GM08714 (cell line): ENCODE data around the gene RNF220.

Source experiments
- H3K4me3 ChIP-seq: fragments of 200-500 bp; sonication (Bioruptor generic); 2 replicates; pipeline ENCODE4 v1.5.1; 2014; ENCODE audit warnings: mild to moderate bottlenecking, low read length, inconsistent platforms
- ZNF274 ChIP-seq: IDR thresholded peaks from 2 replicates; pipeline ENCODE4 v1.6.1; 2012; ENCODE audit warnings: mild to moderate bottlenecking, low read depth, low read length

The RNF220 gene

DNA sequence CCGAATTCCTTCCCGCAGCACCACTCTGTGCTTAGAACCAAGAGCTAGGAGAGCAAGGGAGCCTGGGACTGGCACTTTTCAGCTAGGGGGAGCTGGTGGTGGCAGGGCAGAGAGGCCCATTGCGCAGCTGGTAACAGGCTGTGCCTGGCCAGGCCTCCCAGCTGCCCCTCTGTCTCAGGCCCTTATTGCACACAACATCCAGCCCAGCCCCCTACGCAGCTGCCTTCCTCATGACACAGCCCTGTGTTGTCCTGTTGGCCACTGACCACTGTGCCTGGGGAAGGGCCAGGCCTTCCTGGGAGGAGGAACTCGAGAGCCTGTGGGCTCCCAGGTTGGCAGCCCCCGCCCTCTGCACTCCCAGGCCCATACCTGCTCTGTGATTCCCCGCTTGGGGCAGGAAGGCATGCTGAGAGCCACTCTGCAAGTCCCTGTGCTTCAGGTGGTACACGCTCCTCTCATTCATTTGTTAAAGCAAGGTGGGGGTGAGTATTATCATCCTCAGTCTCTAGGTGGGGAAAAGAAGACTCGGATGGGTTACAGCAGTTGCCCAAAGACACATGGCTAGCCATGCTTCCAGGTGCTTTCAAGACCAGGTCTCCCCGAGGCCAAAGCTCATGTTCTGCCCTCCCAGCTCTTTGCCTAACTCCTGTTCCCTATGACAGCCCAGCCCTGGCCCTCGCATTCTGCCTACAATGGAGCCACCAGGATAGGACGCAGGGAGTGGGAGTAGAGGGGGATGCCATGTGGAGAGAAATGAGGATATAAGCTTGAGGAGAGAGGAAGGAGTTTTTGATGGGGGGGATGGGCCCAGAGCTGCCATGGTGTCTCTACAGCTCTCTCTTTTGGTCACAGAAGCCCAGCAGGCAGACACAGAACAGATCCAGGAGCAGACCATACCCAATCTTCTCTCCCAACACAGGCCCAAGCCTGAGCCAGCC, 187.4 kb downstream of the RNF220 start:
- H3K4me3 ChIP-seq = no peak overlapping the region
- TF ChIP-seq ZNF274 = no peak

GRCh38 chr1:44594353-44594752, 189.3 kb downstream of the RNF220 start:
- no peak overlapping the region for H3K4me3 ChIP-seq
- no peak for TF ChIP-seq ZNF274

DNA sequence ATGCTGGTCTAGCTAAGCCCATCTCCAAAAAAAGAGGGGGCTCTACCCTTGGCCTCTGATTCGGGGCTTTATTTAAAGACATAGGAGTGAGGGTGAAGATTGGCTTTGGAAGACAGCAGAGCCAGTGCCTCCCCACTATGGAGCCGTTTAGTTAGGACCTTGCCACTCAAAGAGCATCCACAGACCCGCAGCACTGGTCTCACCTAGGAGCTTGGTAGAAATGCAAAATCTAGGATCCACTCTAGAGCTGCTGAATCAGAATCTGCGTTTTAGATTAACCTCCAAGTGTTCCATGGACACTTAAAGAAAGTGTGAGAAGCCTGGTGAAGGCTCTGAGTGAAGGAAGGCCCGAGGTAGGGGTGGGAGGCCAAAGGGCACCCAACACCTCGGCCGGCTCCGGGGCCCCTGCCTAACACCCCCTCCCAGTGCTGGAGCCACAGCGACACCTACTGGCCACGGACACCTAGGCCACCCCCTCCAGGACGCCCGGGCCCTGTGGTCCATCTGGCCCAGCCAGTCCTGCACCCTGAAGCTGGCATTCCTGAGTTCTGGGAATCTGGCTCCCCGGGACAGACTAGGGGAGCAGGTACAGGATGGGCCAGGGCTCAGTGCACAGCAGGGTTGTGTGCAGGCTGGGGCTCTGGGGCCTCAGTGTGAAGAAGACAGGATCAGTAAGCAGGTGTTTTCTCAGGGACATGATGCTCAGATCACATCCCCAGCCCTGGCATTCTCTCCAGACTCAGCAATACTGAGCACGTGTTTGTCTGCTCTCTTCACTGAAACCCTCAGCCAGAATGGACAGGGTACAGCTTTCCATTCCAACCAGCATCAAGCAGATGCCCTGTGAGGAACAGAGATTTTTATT, 190.0 kb downstream of the RNF220 start:
- H3K4me3 ChIP-seq = no peak overlapping the region
- TF ChIP-seq ZNF274 = no peak

DNA sequence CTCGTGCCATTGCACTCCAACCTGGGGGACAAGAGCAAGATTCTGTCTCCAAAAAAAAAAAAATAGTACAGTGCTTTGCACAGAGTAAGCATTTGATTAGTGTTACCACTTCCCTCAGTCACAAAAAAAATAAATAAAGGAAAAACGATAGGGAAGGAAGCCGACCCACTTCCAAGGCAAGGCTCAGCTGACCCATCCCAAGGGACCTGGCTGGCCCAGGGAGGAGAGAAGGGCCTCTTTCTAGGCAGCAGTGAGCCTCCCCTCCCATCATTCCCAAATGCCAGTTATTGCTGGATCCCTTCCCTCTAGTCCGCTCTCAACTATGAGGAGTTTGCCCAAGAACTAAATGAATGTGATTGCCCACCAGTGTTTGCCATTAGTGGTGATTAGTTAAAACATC, 191.5 kb downstream of the RNF220 start:
- no peak overlapping the region for H3K4me3 ChIP-seq
- no peak for TF ChIP-seq ZNF274

DNA sequence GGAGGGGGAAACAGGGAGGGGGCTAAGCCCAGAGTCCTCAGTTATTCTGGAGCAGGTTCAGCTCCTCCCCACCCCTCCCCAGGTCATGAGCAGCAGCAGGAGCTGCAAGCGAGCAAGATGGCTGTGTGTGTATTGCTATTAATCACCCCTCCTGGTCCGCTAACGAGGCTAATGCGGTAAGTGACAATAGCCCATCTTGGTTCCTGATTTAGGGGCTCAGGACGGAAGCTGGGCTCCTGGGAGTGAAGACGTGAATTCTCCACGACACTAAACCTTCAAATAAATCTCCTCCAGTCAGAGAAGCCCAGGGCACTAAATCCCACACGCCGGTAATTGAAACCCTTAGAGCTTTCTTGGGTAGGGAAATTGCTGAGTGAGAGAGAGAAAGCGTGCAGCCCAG, 193.1 kb downstream of the RNF220 start:
- no peak overlapping the region for H3K4me3 ChIP-seq
- TF ChIP-seq ZNF274 = no peak

- no peak for TF ChIP-seq ZNF274
- H3K4me3 ChIP-seq = no peak overlapping the region
Measured at GRCh38 chr1:44602634-44603628, 197.9 kb downstream of the RNF220 start.

- TF ChIP-seq ZNF274 = no peak
- H3K4me3 ChIP-seq = no peak overlapping the region
Measured at GRCh38 chr1:44603718-44604117, 198.7 kb downstream of the RNF220 start.

DNA sequence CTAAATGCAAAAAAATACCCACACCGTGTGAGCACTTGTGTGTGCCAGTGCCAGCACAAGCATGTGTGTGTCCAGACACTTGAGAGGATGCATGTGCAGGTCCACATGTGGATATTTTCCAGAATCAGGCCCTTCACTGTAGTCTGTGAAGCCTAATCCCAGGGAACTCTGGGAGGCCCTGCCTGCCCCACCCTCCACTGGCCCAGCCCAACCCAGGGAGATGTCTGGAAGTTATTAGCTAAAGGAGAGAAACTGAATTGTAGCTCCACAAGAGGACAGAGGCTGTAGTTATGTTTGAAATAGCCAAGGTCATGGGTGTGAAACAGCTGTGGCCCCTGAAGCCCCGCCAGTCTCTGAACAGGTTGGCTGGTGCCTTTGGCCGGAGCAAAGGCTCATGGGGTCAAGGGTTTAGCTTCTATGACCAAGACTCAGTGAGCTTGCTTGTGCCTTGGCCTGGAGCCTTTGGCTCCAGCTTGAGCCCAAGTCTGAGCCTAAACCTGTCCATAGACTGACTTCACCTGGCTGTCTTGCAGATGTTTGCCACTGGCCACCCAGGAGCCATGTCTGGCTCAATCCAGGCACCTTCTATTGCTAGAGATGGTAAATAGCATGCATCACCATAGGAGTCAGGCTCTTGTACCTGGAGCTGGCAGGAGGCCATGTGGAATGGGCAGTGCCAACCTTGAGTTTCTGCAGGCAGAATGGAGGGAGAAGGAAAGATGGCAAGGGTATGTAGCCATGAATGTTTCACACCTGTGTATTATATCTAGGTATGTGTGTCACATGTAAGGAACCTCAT, 199.3 kb downstream of the RNF220 start:
- TF ChIP-seq ZNF274 = no peak
- H3K4me3 ChIP-seq = no peak overlapping the region

- TF ChIP-seq ZNF274 = no peak
Measured at GRCh38 chr1:44605914-44606615, 201.0 kb downstream of the RNF220 start.

DNA sequence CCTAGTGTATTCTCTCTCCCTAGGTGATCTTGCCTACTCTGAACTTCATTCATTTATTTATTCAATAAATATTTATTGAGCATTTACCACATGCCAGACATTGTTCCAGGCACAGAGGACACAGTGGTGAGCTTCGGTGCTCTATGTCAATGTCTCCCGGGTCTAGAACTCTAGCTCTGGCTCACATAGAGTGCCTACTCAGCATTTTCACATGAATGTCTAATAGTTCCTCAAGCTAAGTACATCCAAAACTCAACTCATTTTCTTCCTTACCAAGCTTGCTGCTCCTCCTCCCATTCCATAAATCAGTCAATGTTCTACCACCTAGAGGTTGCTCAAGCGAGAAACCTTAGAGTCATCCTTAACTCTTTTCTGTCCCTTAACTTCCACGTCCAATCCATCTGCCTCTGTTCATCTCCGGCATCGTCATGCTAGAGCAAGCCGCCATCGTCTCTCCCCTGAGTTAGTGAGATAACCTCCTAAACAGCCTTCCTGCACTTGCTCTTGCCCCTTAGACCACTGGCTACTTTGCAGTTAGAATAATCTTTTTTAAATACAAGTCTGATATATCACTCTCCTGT, 201.7 kb downstream of the RNF220 start:
- TF ChIP-seq ZNF274 = no peak
- no peak overlapping the region for H3K4me3 ChIP-seq

More at GRCh38 chr1:44605914-44606615, 201.0 kb downstream of the RNF220 start:
- no peak overlapping the region for H3K4me3 ChIP-seq

- TF ChIP-seq ZNF274 = no peak
- H3K4me3 ChIP-seq = no peak overlapping the region
Measured at GRCh38 chr1:44608141-44608540, 203.1 kb downstream of the RNF220 start.

GRCh38 chr1:44609412-44609767, 204.3 kb downstream of the RNF220 start:
- H3K4me3 ChIP-seq = no peak overlapping the region
- TF ChIP-seq ZNF274 = no peak
